Right lung (tissue), 5 donors: ENCODE data around the gene JSRP1. TPM values are rescaled to one million over a fixed set of nuclear protein-coding genes. Genes with fewer than 3 reads are reported as not detected.

Experiments
- DNase-seq, 2 donors: peaks; one replicate each; pipeline ENCODE4 v3.0.0-alpha.2; 2013
- polyA plus RNA-seq, 5 donors: library from polyadenylated mRNA; unstranded; fragments of 120-200 nt; gene quantifications; one replicate each; pipeline versions ENCODE4 v1.2.1 to v1.2.3, GENCODE V29; 2013; ENCODE audit warnings: inconsistent platforms in 1 of 5, low replicate concordance in 1 of 5; ENCODE audit not compliant: insufficient read length in 5 of 5, insufficient read depth in 1 of 5

JSRP1 gene
- polyA plus RNA-seq, 5 donors: 0.29 to 6.3 (median 0.53) TPM; not detected in 1

DNA sequence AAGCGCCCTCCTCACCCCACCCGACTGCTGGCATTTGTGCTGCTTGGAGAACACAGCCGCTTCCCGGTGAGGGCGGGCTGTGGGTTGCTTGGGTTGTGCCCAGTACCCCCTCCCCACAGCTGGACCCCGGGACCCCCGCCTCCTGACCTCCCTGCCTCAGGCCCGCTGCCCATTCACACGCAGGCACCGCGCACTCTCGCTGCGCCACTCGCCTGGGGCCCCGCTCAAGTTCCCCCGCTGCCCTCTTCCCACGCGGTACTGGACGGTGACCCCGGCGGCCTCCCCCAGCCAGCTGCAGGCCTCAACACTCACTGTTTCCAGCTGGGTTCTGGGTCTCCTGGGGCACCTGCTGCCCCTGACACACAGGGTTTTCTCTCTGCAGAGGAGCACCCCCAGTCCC is 36.5 kb downstream of the JSRP1 start:
- DNase-seq: no peak

DNA sequence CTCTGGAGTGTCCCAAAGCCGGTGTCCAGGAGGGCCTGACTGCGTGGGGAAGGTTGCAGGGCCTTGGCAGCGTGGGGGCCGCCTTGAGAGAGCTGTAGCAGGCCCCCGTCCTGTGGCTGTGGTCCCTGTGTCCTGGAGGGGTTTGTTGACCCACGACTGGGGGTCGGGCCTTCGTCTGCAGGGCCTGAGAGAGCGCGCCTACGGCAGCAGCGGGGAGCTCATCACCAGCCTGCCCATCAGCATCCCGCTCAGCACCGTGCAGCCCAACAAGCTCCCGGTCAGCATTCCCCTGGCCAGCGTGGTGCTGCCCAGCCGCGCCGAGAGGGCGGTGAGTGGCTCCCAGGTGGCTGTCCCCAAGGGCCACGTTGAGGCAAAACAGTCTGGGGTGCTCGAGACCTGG is 38.6 kb downstream of the JSRP1 start:
- DNase-seq: no peak

DNA sequence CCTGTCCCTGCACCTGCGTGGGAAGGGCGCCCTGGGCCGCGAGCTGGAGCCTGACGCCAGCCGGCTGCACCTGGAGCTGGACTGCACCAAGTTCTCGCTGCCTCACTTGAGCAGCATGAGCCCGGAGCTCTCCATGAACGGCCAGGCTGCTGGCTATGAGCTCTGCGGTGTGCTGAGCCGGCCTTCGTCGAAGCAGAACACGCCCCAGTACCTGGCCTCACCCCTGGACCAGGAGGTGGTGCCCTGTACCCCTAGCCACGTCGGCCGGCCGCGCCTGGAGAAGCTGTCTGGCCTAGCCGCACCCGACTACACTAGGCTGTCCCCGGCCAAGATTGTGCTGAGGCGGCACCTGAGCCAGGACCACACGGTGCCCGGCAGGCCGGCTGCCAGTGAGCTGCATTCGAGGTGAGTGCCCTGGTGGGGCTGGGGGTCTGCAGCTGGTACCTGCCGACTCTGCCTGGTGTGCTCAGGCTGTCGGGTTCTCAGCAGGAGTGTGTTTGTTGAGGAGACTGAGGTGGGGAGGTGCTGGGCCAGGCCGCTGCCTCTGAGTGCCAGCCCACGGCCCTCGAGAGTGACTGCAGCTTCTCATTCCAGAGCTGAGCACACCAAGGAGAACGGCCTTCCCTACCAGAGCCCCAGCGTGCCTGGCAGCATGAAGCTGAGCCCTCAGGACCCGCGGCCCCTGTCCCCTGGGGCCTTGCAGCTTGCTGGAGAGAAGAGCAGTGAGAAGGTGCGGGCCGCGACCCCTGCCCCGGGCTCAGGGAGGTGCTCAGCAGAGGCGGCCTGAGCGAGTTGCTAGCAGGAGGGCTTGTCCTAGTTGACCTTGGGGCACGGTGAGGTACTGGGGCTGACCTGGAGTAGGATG is 39.6 kb downstream of the JSRP1 start:
- DNase-seq: no peak

DNA sequence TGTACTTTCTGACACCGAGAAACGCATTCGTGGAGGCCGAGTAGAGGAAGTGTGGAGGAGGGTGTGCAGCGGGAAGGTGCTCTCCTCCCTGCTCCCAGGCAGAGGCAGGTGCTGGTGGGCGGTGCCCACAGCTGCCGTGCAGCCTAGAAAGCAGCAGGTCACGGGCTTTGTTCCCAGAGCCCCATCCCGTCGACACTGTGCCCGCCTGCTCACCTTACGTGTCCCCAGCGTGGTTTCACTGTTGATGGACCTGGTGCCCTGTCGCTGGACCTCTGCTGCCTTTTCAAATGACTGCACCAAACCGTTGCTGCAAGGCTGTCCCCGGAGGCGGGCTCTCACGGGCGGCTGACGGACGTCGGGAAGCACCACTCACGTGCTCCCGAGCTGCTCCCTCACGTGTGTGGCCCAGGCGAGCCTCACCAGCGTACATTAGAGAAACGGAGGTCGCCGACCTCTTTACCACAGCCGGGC is 40.9 kb downstream of the JSRP1 start:
- no peak for DNase-seq

DNA sequence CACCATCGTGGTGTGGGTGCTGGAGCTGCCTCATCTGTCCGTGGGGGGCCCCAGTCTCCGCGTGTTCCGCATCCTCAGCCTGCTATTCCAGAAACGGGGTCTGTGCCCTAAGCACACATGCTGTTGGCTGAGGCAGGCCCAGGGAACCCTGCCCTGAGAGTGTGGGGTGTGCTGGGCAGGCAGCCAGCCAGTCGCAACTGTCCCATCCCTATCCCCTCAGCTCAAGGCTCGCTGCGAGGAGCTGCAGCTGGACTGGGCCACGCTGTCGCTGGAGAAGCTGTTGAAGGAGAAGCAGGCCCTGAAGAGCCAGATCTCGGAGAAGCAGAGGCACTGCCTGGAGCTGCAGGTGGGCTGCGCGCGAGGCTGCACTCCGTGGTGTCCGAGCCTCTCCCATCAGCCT is 42.0 kb downstream of the JSRP1 start:
- DNase-seq: peak; percentile 37 to 43

DNA sequence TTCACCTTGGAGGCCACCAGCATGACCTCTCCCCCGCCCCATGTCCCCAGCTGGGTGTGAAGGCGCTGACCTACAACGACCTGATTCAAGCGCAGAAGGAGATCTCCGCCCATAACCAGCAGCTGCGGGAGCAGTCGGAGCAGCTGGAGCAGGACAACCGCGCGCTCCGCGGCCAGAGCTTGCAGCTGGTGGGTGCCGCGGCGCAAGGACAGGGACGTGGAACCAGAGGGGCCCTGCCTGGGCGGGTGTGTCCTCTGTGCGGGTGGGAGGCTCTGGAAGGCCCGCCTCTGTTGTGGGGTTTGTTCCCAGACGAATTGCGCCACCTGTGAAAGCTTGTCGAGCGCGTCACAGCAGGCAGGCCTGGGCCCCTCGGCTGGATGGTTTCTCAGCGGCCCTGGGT is 42.4 kb downstream of the JSRP1 start:
- DNase-seq: peak in 1 of 2 donors; percentile 23

DNA sequence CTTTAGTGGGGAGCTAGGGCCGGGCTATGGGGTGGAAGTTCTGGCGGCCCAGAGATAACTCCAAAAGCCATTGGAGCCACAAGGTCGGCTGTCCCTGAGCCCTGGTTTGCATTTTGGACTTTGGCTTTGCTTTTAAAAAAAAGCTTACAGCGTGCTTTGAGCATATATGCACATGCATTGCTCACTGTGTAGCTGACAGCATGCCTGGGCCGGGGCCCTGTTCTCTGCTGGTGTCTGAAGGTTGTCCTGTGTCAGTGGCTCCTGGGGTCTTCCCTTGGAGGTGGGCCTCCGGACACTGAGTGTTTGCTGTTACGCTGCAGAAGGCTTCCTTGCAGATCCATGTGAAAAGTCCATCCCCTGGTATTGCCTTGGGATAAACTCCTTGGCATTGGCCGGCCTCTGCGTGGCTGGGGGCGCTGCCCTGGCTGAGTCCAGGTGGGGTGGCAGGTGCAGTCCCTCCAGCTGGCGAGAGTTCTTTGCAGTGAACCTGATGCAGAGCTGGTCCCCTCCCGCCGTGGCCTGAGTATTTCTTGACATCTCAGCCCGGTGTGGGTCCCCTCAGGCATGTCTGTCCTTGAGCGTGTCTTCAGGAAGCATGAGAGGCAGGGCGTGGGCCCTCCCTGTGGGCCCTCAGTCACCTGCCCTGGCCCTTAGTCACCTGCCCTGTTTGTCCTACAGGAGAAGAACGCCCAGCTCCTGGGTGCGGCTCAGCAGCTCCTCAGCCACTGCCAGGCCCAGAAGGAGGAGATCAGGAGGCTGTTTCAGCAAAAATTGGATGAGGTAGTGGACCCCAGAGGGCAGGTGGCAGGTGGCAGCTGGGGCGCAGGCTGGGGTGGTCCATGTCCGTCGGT is 43.1 kb downstream of the JSRP1 start:
- no peak for DNase-seq

DNA sequence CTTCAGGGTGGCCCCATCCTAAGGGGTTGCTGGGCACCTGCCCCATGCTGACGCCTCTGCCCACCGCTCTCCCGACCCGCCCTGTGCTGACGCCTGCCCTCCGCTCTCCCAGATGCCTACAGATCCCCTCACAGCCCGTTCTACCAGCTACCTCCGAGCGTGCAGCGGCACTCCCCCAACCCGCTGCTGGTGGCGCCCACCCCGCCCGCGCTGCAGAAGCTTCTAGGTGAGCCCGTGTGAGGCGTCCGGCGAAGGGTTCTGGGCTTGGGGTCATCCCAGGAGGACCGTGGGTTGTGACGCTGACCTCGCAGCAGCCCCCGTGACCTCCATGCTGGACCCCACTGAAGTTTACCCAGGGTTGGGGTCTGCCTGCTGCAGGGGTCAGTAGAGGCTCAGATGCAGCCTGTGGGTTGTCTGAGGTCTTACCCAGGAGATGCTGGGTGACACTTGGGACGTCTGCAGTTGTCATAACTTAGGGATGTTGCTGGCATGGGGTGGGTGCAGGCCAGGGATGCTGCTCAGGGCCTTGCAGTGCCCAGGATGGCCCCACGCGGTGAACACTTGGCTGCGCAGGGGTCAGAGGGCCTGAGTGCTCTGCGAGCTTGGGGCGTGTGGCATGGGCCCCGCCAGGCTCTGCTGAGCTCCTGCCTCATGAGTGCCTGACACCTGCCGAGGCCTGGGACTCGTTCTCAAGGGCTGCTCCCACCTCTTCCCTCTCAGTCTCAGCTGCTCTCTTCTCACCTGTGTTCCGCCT is 45.1 kb downstream of the JSRP1 start:
- DNase-seq: no peak

DNA sequence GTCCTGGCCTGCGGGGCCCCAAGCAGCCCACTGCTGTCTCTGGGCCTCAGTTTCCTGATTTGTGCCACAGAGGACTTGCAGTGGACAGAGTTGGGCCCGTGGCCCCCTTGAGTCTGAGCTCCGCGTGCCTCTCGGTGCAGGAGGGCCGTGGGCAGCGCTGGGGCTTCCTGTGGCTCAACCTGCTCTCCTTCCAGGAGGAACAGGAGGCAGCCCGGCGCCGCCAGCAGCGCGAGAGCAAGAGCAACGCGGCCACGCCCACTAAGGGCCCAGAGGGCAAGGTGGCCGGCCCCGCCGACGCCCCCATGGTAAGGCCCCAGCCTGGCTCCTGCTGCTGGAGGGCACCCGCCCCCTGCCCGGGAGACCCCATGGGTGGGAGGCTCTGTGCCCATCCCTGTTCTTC is 46.0 kb downstream of the JSRP1 start:
- no peak for DNase-seq

DNA sequence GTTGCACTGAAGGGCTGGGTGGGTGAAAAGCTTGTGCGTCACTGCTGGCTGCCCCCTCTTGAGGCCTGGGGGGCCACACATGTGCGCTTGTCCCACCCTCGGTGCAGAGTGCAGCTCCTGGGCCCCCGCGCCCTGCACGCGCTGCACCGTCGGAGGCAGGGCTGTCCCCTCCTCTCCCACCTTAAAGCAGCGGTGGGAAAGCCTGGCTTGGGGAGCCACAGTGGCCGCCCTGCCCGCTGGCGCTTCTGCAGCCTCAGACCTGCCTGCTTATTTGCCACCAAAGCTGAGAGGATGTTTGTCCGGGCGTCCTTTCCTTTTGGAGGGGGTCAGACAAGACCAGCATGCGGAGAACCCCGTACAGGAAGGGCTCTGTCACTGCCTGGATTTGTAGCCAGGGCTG is 46.8 kb downstream of the JSRP1 start:
- DNase-seq: no peak

DNA sequence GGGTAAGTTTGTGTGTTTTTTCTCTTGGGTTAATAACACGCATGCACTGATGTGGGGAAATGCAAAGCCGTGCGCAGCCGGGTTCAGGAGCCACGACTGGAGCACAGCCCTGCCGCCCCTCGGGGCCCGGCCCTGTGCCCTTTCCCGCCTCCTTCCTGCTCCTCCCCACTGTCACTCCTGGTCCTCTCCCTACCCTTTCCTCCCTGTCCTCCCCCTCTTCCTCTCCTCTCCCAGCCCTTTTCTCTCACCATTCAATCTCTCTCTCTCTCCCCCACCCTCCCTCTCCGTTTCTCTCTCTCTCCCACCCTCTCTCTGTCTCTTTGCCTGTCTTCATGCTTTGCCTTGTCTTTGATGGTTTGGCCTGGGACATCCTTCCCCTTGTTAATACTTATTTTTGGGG is 47.2 kb downstream of the JSRP1 start:
- DNase-seq: no peak

DNA sequence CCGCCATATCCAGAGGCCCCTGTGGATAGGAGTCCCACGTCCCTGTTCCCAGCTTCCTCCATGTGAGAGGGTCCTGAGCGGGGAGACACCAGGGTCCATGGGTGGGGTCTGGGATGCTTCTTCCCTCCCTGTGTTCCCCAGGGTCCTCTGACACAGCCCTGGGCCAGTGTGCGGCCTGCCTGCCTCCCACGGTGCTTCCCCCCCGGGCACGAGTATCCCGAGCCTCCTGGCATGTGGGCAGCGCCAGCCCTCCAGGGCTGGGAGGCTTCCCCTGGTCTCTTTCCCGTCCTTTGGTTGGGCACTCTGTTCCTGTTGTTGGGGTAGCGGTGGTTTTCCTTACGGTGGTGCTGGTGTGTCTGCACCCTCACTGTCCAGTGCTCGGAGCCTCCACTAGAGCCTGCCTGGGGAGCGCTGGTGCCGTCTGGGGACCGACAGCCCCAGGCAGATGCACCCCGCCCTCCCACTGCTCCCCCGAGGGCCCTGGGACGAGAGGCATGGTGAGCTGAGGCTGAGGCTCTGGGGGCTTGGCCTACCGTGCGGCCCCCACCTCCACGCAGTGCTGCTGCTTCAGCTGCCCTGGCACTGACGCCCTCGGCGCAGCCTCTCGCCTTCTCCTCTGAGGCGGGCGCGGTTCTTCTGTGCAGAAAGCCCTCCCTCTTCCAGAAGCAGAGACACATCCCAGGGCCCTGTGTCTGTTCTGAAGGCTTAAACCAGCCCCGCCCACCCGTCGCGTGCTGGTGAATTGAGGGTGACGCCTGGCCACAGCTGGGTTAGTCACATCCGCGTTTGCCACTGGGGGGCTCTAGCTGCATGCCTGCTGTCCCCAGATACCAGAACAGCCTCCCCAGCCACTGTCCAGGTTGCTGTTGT is 48.0 kb downstream of the JSRP1 start:
- DNase-seq: no peak

DNA sequence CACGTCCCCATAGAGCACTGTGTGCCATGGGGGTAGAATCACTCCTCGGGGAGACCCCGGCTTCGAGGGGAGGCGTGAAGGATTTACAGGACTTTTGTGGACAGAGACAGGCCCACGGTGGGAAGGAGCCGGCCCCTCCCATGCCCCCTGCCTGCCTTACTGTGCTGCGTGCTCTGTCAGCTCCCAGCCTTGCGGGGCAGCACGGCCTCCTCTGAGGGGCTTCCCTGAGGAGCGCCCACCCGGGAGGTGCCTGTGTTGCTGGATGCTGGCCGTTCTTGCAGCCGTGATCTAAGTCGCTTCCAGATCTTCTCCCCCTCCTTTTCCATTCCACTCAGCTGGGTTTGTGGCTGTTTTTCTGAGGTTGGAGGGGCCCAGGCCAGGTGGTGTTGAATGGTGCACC is 49.2 kb downstream of the JSRP1 start:
- no peak for DNase-seq

DNA sequence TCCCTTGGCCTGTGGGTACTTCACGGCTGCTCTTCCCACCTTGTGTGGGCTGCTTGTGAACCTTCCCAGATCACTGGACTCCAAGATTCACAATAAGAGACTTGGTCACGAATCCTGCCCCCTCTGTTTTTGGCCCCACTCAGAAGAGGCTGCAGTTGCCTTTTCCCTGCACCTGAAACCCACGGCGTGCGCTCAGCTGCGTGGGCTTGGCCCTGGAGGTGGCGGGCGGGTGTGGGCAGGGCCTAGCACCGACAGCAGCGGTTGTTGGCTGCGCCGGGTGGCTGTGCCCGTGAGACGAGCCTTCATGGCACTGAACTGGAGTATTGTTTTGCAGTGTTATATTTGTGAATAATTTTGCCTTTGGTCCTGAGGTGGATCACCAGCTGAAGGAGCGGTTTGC is 53.9 kb downstream of the JSRP1 start:
- no peak for DNase-seq

Other genes starting within 250 kb of the JSRP1 start
- gene BTBD2, start 240.7 kb downstream of the JSRP1 start, polyA plus RNA-seq: 100 to 1,000 TPM in 2 of 5 donors, 10 to 100 TPM in 3; 70.5 to 131 (median 97.0) TPM
- 100 to 1,000 TPM in 1 of 5 donors, 10 to 100 TPM in 4; 51.7 to 124 (median 77.8) TPM for gene MKNK2, start 205.2 kb downstream of the JSRP1 start, polyA plus RNA-seq
- 10 to 100 TPM; 17.5 to 31.4 (median 24.1) TPM for gene MOB3A, start 160.1 kb downstream of the JSRP1 start, polyA plus RNA-seq
- 1 to 10 TPM; 5.5 to 7.2 (median 6.2) TPM for gene IZUMO4, start 159.5 kb downstream of the JSRP1 start, polyA plus RNA-seq
- 10 to 100 TPM; 56.7 to 90.8 (median 67.7) TPM for gene AP3D1, start 104.9 kb downstream of the JSRP1 start, polyA plus RNA-seq
- 10 to 100 TPM; 17.0 to 22.3 (median 19.2) TPM for gene DOT1L, start 92.5 kb downstream of the JSRP1 start, polyA plus RNA-seq
- 10 to 100 TPM; 39.5 to 76.7 (median 50.7) TPM for gene PLEKHJ1, start 20.1 kb downstream of the JSRP1 start, polyA plus RNA-seq
- 10 to 100 TPM; 49.2 to 98.0 (median 68.6) TPM for gene SF3A2, start 19.6 kb downstream of the JSRP1 start, polyA plus RNA-seq
- 1 to 10 TPM; 1.1 to 5.2 (median 2.9) TPM for gene AMH, start 7.1 kb downstream of the JSRP1 start, polyA plus RNA-seq
- gene PEAK3, start 25.8 kb upstream of the JSRP1 start, polyA plus RNA-seq: under 1 TPM in 4 of 5 donors, not detected in 1; 0.11 to 0.22 (median 0.18) TPM
- gene LINGO3, start 51.7 kb upstream of the JSRP1 start, polyA plus RNA-seq: under 1 TPM in 3 of 5 donors, not detected in 2; 0.08 to 0.16 (median 0.08) TPM
- gene LSM7, start 72.2 kb upstream of the JSRP1 start, polyA plus RNA-seq: 100 to 1,000 TPM in 2 of 5 donors, 10 to 100 TPM in 3; 89.7 to 151 (median 99.2) TPM
- 100 to 1,000 TPM in 1 of 5 donors, 10 to 100 TPM in 4; 45.4 to 107 (median 76.0) TPM for gene SPPL2B, start 72.3 kb upstream of the JSRP1 start, polyA plus RNA-seq
- under 1 TPM; 0.24 to 0.91 (median 0.52) TPM for gene TMPRSS9, start 103.8 kb upstream of the JSRP1 start, polyA plus RNA-seq
- gene TIMM13, start 171.2 kb upstream of the JSRP1 start, polyA plus RNA-seq: 100 to 1,000 TPM in 1 of 5 donors, 10 to 100 TPM in 4; 48.1 to 108 (median 65.5) TPM
- 10 to 100 TPM; 58.1 to 83.0 (median 63.9) TPM for gene LMNB2, start 200.5 kb upstream of the JSRP1 start, polyA plus RNA-seq
- 10 to 100 TPM in 3 of 5 donors, 1 to 10 TPM in 2; 8.1 to 17.1 (median 12.9) TPM for gene GADD45B, start 219.7 kb upstream of the JSRP1 start, polyA plus RNA-seq